Lower leg skin (tissue), 3 donors: ENCODE results near the gene VPS8.

Experiments used
- POLR2A ChIP-seq, 2 donors: fragments of 450-650 bp; IDR thresholded peaks; one replicate each; pipeline ENCODE4 v1.6.1; 2016 to 2017; ENCODE audit warnings: antibody characterized with exemption in 2 of 2, mild to moderate bottlenecking in 1 of 2, moderate library complexity in 1 of 2
- TF ChIP-seq, protein P1 (sequence below), 3 donors: fragments of 450-650 bp; IDR thresholded peaks; one replicate each; pipeline ENCODE4 v1.5.1; 2016; ENCODE audit warnings: antibody characterized with exemption in 3 of 3, mild to moderate bottlenecking in 3 of 3, moderate library complexity in 2 of 3

DNA sequence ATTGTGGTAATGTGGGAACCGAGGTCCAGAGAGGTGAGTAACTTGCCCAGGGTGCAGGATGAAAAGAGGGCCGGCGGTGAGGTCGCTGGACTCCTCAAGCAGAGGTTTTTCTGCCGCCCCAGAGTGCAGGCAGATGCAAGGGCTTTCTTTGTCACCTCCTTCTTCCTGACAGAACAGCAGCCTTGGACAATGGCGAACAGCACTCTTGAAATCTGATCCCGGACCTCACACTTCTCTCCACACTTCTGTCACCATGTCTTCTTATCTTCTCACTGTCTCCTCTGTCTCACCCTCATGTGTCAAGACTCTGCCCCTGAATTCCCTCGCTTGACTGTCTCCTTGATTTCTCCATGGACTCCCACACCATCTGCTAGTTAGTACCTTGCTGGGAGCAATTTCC is 15.4 kb upstream of the VPS8 start:
- no peak for TF ChIP-seq POLR2A (IDR thresholded peaks at IDR 0.05)
- TF ChIP-seq, protein P1, sequence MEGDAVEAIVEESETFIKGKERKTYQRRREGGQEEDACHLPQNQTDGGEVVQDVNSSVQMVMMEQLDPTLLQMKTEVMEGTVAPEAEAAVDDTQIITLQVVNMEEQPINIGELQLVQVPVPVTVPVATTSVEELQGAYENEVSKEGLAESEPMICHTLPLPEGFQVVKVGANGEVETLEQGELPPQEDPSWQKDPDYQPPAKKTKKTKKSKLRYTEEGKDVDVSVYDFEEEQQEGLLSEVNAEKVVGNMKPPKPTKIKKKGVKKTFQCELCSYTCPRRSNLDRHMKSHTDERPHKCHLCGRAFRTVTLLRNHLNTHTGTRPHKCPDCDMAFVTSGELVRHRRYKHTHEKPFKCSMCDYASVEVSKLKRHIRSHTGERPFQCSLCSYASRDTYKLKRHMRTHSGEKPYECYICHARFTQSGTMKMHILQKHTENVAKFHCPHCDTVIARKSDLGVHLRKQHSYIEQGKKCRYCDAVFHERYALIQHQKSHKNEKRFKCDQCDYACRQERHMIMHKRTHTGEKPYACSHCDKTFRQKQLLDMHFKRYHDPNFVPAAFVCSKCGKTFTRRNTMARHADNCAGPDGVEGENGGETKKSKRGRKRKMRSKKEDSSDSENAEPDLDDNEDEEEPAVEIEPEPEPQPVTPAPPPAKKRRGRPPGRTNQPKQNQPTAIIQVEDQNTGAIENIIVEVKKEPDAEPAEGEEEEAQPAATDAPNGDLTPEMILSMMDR (IDR thresholded peaks at IDR 0.05), result no peak
